Measurements from ENCODE around the gene ADCY6. TPM values are rescaled to one million over a fixed set of nuclear protein-coding genes. Genes with fewer than 3 reads are reported as not detected.

ADCY6 gene
- total RNA-seq, 1 donor from 2014 or later, result 0.78 TPM

DNA sequence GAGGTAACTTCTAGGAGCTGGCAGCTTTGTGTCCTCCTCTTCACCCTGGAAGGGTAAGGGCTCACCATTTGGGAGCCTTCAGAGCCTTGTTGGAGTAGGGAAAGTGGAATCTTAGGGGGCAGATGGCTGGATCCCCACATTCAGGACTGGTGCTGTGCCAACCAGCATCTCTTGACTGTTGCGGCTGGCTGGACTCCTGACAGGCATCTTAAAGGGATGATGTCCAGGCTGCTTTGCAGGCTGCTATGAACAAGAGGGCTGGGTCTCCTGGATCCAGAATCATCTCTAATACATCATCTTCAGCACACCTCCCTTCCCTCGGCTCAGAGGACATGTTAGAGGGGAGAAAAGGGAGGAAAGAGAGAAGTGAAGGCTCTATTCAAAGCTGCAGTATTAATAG, 33.8 kb upstream of the ADCY6 start:
- intact Hi-C loops (cut with micrococcal nuclease), result no loop called here
- Mint-ChIP-seq H3K36me3 (ENCODE audit: low read depth) (peaks cover 2% of the 10 kb centered on the region), H3K27me3 (ENCODE audit: insufficient read depth) (peaks cover 6% of the 10 kb centered on the region), H3K4me3 (no peak overlapping the region), H3K4me1 (ENCODE audit: low read depth) (peaks cover 10% of the 10 kb centered on the region), H3K9me3 (no peaks in the 10 kb centered on the region), H3K27ac (no peak overlapping the region)
- DNase-seq (ENCODE audit: low spot score), result no peak

DNA sequence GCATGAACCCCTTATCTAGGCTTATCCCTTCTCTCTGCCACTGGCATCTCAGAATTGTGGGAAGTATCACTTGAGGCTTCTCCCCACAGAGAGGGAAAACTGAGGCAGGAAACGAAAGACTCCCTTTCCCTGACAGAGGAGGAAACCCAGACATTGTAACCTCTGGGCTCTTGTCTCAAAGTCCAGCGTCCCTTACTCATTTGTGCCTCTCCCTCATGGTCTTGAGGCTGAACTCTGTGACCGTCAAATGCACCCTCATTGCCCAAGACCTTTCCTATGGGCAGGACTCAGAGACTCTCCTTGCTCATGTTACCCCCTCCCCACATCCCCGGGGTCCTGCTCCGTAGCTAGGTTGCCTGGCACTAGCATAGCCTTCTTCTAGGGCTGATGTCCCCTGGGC, 33.2 kb upstream of the ADCY6 start:
- Mint-ChIP-seq H3K9me3 (no peaks in the 10 kb centered on the region), H3K27ac (no peak overlapping the region), H3K4me3 (no peak overlapping the region), H3K36me3 (ENCODE audit: low read depth) (peaks cover 2% of the 10 kb centered on the region), H3K4me1 (ENCODE audit: low read depth) (peaks cover 16% of the 10 kb centered on the region), H3K27me3 (ENCODE audit: insufficient read depth) (peaks cover 8% of the 10 kb centered on the region)
- intact Hi-C loops (cut with micrococcal nuclease), result no loop called here
- no peak for DNase-seq (ENCODE audit: low spot score)

DNA sequence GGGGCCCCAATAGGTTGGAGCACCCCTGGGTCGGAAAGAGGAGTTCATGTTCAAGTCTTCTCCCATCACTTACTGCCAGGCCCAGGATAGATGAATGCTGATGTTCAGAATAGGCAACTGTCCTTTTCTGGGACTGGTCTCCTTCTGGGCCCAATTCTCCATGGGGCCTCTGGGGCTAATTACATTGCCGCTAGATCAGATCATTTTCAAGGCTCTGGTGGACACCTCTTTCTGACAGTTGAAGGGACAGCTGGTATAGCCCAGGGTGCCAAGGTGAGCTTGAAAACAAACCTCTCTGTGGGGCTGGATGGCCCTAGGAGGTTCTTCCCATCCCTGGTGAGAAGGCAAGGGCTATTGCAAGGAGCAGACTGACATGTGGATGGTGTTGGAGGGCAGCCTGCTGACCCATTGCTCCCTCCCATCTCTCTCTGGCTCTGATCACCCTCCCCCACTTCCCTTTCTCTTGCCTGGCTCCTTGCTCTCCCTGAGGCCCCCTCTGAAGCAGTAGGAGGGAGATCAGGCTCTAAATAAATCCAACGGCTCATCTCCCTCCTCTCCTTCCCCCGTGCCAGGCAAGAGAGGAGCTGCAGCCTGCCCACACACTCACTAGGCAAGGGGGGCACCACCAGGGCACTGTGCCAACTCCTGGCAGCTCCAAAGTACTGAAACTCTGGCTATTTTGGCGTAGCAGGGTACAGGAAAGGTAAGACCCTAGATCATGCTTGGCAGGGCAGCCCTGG, 31.3 kb upstream of the ADCY6 start:
- H3K4me1 Mint-ChIP-seq (ENCODE audit: low read depth), result peaks cover 28% of the 10 kb centered on the region
- intact Hi-C loops (cut with micrococcal nuclease), result loop anchor here (10.0 kb wide), 1 partner anchor 715 kb away; the partner anchor contains the start of gene SENP1
- peak overlapping the region; percentile 45 for H3K4me3 Mint-ChIP-seq
- DNase-seq (ENCODE audit: low spot score), result no peak
- no peak overlapping the region for H3K27ac Mint-ChIP-seq
- no peaks in the 10 kb centered on the region for H3K9me3 Mint-ChIP-seq
- no peaks in the 10 kb centered on the region for H3K36me3 Mint-ChIP-seq (ENCODE audit: low read depth)
- H3K27me3 Mint-ChIP-seq (ENCODE audit: insufficient read depth), result peaks cover 9% of the 10 kb centered on the region

DNA sequence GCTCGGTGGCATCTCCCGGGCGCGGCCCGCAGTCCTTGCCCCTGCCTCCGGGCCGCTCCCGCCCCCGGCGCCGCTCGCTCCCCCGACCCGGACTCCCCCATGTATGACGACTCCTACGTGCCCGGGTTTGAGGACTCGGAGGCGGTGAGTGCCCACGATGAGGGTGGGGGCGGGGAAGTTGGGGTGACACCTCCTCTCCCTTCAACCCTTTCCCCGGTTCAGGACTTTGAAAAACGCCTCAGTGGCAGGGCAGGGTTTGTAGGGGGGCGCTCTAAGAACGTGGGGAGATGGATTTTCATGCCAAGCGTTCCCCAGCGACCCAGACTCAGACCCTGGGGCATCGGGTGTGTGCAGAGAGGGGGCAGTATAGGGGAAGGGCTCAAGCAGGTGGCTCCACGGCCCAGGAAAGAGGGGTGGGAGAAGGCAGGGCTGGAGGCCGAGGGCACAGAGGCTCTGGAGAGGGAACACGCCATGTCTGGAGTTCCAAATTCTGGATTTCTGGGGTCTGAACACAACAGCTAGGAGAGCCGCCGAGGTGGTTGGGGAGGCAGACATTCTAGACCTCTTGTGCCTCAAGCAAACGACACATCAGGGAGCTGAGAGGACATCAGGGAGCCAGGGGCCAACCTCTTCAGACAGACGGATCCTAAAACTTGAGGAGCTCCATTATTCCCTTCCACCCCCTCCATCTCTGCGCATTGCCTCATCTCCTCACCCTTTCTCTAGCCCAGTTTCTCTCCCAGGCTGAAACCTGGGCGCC, 30.1 kb upstream of the ADCY6 start:
- DNase-seq (ENCODE audit: low spot score), result no peak
- H3K27me3 Mint-ChIP-seq (ENCODE audit: insufficient read depth), result peaks cover 9% of the 10 kb centered on the region
- H3K9me3 Mint-ChIP-seq, result no peaks in the 10 kb centered on the region
- H3K27ac Mint-ChIP-seq, result no peak overlapping the region
- H3K4me1 Mint-ChIP-seq (ENCODE audit: low read depth), result peaks cover 28% of the 10 kb centered on the region
- peak overlapping the region; percentile 79 for H3K4me3 Mint-ChIP-seq
- intact Hi-C loops (cut with micrococcal nuclease), result loop anchor here (1.0 to 10.0 kb wide), 3 partner anchors 47 to 714 kb away; partner anchors contain the start of genes CCNT1 and SENP1
- no peaks in the 10 kb centered on the region for H3K36me3 Mint-ChIP-seq (ENCODE audit: low read depth)

DNA sequence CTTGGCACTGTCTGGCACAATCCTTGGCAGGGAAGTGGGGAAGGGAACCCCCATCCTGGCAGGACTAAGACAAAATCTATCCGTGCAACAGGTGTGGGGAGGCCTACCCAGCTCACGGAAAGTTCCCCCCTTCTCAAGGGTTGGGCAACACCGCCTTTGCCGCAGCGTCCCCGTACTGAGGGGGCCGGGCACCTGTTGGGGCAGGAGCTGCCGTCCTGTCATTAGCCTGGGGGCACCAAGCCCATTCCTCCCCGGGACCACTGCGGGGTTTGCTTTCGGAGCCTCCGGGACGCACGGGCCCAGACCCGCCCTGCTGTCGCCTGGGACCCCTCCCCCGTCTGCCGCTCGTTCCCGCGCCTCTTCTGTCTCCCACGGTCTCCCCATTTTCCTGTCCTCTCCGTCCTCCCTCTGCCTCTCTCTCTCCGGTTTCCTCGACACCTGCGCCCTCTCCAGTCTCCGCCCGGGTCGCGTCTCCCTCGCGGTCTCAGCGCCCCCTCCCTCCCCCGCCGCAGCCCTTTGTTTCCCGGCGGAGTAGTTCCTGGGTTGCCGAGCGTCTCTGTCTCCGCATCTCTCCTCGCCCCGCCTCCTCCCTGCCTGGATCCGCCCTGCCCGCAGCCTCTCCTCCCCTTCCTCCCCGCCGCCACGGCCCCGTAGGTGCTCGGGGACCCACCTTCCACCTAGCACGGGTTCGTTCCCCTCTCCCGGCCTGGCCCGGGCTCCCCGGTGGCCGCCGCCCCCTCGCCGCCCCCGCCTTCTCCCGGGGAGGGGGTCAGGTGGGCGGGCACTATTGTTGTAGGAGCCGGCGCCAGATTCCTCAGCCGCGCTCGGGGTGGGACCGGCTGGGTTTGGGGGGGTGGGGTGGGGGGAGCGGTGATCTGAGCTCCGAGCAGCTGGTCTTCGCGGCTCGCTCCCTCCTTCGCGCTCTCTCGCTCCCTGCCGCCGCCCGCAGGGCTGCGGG, 29.3 kb upstream of the ADCY6 start, which contains the start of gene CACNB3:
Gene CACNB3, plus strand, starts transcription at position 624 of the 958 bp plus-strand sequence. CDS start 434 bp downstream, outside the sequence.
- Mint-ChIP-seq H3K27ac (no peak within 1 kb of the TSS), H3K27me3 (ENCODE audit: insufficient read depth) (peaks cover 9% of the 10 kb centered on the region), H3K9me3 (no peaks in the 10 kb centered on the region), H3K4me3 (peak within 1 kb of the TSS; percentile 93), H3K4me1 (ENCODE audit: low read depth) (peaks cover 28% of the 10 kb centered on the region), H3K36me3 (ENCODE audit: low read depth) (no peaks in the 10 kb centered on the region)
- intact Hi-C loops (cut with micrococcal nuclease), result loop anchor here (1.0 to 10.0 kb wide), 3 partner anchors 48 to 713 kb away; partner anchors contain the start of genes CCNT1 and SENP1
- peak; percentile 76 for DNase-seq (ENCODE audit: low spot score)

DNA sequence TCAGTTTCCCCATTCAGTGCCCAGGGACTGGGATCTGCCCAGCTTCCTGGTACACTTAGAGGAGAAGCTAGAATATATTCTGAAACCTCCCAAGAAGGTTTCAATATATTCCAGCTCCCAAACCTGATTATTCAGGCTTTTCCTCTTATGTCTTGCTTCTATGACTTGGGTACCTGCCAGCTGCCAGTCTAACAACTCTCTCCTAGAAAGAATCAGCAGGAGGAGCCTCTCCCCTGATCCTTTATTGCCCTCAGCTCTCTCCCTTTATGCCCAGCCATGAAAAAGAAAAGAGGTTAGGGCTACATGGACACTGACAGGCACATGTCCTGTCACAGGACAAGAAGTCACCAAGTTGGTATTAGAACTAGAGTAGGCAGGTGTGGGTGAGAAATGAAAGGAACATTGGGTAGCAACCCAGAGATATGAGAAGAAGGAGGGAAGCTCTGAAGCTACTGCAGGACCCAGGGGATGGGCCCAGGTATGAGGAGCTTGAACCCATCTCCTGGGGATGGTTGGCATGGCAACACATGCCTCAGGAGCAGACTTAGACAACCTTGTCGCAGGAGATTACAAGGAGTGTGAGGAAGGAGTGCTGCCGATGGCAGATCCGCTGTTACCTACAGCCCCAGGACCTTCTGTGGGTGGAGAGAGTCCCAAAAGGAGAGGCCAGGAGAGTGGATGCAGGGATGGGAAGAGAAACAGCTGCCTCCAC, 27.4 kb upstream of the ADCY6 start:
- intact Hi-C loops (cut with micrococcal nuclease), result loop anchor here (10.0 kb wide), 1 partner anchor 711 kb away; the partner anchor contains the start of gene SENP1
- Mint-ChIP-seq H3K27ac (peak overlapping the region; percentile 10), H3K4me1 (ENCODE audit: low read depth) (peaks cover 28% of the 10 kb centered on the region), H3K4me3 (peak overlapping the region; percentile 93), H3K27me3 (ENCODE audit: insufficient read depth) (peaks cover 10% of the 10 kb centered on the region), H3K36me3 (ENCODE audit: low read depth) (no peaks in the 10 kb centered on the region), H3K9me3 (no peaks in the 10 kb centered on the region)
- DNase-seq (ENCODE audit: low spot score), result no peak

DNA sequence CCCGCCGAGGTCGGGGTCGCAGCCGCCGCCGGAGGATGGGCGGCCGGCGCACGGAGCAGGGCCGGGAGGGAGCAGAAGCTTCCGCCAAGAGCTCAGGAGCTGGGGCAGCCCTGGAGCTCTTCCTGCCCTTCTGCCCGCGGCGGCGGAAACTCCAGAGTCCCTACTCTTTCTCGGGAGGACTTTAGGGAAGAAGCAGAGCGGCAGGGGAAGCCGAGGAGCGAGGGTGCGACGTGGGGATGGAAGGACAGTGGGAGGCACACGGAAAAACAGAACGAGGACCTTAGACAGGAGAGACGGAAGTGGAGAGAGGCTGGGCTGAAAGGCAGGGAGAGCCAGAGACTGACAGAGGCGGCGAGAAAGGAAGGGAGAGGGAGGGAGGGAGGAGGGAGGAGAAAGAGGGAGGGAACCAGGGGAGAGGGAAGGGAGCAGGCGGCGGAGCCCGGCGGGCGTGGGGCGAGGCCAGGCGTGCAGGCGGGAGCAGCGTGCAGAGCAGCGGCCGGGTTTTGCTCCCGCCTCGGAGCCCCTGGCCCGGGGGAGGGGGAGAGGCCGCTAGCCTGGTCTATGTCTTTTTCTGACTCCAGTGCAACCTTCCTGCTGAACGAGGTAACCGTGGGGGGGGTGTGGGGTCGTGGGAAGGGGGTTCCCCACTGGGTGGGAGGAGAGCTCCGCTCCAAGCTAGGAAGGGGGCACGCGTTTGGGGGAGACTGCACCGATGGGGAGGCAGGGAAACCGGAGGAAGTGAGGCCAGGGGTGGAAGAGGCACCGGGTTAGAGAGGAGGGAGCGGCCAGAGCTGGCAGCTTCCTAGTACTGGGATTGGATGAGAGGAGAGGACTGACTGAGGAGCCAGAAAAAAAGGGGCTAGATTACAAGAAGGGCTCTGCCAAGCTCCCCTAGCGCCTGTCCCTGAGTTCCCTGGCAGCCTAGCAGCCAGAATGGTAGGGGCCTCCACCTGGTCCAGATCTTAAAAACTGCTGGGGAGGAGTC, 26.5 kb upstream of the ADCY6 start:
- DNase-seq (ENCODE audit: low spot score), result peak; percentile 16
- H3K4me1 Mint-ChIP-seq (ENCODE audit: low read depth), result peaks cover 28% of the 10 kb centered on the region
- H3K9me3 Mint-ChIP-seq, result no peaks in the 10 kb centered on the region
- H3K27me3 Mint-ChIP-seq (ENCODE audit: insufficient read depth), result peaks cover 8% of the 10 kb centered on the region
- no peaks in the 10 kb centered on the region for H3K36me3 Mint-ChIP-seq (ENCODE audit: low read depth)
- intact Hi-C loops (cut with micrococcal nuclease), result loop anchor here (1.0 to 10.0 kb wide), 3 partner anchors 37 to 711 kb away; partner anchors contain the start of genes ARF3, DDX23 and SENP1
- H3K4me3 Mint-ChIP-seq, result peak overlapping the region; percentile 93
- H3K27ac Mint-ChIP-seq, result peak overlapping the region; percentile 68

DNA sequence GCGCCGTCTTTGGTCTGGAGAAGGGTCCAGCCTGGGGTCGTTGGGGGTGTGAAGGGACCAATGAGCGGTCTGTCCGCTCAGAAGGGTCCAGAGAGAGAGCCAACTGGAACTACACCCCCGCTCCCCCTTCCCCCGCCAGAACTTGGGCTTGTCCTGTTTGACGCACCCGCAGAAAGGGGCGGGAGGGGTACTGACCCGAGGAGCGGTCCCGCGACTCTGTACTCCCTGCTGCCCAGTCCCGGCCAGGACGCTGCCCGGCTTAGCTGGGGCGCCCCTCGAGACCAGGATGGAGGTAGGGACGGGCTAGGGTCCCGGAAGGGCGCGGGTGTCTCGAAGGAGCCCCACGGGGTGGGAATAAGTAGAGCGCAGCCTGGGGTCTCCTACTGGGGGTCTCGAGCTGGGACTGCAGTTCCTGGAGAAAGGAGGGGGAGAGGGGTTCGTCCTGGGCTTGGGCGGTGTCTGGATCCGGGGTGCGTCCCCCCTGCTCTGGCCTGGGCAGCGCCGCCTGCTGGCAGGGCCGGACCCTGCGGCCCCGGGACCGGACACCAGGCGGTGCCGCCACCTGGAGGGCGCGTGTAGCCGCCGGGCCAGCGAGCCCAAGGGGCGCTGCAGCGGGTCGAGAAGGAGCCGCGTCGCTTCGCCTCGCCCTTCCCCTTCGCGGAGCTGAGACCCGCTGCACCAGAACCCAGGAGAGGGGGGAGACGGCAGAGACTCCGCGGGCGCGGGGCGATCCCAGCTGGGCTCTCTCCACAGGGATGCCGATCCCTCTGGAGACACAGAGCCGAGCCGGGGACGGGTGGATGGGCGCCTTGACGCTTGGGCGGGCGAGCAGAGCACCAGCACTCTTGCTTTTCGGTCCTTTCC, 25.6 kb upstream of the ADCY6 start:
- Mint-ChIP-seq H3K9me3 (no peaks in the 10 kb centered on the region), H3K27ac (peak overlapping the region; percentile 55), H3K36me3 (ENCODE audit: low read depth) (no peaks in the 10 kb centered on the region), H3K27me3 (ENCODE audit: insufficient read depth) (peaks cover 8% of the 10 kb centered on the region), H3K4me3 (peak overlapping the region; percentile 93), H3K4me1 (ENCODE audit: low read depth) (peaks cover 28% of the 10 kb centered on the region)
- intact Hi-C loops (cut with micrococcal nuclease), result loop anchor here (1.0 to 10.0 kb wide), 5 partner anchors 17 to 710 kb away; partner anchors contain the start of genes ARF3, DDX23 and SENP1
- peak; percentile 78 for DNase-seq (ENCODE audit: low spot score)

DNA sequence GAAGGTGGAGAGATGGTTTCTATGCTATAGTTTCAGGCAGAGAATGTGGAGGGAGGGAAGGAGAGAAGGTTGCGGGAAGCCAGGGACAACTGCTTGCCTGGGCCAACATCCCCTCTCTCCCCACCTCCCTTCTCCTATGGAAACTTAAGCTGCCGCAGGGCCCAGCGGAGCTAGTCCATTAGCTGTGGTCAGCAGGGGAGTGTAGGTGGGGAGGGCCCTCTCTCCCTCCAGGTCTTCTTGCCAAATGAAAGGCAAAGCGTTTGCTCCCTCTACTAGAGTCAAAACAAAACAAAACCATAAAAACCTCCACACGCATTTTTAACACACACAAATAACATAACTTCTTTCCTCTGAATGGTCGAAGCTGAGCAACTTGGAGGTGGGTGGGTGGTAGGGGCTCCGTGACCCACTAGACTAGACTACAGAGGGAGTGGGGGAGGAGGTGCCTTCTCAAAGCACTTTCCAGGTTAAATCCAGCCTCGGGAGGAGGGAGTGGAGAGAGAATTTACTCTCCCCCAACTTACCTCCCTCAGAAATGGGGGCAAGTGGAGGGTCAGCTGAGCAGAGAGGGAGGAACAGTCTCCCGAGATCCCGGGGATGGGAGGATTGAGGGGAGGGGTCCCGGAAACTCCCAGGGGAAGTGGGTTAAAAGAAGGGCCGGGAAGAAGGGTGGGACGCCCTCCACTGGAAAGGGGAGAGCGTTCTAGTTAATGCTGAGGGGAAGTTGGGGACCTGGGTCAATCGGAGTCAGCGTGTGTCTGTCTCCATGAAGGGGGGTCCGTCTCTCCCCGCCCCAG, 24.8 kb upstream of the ADCY6 start:
- Mint-ChIP-seq H3K9me3 (no peaks in the 10 kb centered on the region), H3K36me3 (ENCODE audit: low read depth) (no peaks in the 10 kb centered on the region), H3K27me3 (ENCODE audit: insufficient read depth) (peaks cover 8% of the 10 kb centered on the region), H3K4me3 (peak overlapping the region; percentile 93), H3K4me1 (ENCODE audit: low read depth) (peaks cover 24% of the 10 kb centered on the region), H3K27ac (peak overlapping the region; percentile 55)
- intact Hi-C loops (cut with micrococcal nuclease), result loop anchor here (1.0 to 10.0 kb wide), 3 partner anchors 16 to 709 kb away; partner anchors contain the start of gene SENP1
- no peak for DNase-seq (ENCODE audit: low spot score)
